ENCODE results near the gene CPVL. TPM values are rescaled to one million over a fixed set of nuclear protein-coding genes. Genes with fewer than 3 reads are reported as not detected.

The CPVL gene
- total RNA-seq, 1 donor from 2014 or later: 0.86 TPM

DNA sequence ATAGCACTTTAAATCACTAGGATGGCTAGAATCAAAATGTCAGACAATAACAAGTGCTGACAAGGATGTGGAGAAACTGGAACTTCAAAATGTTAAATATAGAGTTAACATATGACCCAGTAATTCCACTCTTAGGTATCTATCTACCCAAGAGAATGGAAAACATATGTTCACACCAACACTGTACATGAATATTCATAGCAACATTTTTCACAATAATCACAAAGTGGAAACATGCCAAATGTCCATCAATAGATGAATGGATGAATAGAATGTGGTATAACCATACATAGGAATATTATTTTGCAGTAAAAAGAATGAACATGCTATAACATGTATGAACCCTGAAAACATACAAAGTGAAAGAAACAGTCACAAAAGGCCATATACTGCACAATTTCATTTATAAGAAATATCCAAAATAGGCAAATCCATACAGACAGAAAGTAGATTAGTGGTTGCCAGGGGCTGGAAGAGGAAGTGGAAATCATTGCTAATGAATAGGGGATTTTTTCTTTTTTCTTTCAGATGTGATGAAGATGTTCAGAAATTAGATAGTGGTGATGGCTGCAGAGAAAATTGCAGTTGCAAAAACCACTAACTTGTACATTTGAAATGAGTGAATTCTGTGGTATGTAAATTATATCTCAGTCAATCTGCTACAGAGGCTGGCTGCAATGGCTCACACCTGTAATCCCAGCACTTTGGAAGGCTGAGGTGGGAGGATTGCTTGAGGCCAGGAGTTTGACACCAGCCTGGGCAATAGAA lies 93.0 kb downstream of the CPVL start:
- intact Hi-C loops (cut with micrococcal nuclease): no loop called here

DNA sequence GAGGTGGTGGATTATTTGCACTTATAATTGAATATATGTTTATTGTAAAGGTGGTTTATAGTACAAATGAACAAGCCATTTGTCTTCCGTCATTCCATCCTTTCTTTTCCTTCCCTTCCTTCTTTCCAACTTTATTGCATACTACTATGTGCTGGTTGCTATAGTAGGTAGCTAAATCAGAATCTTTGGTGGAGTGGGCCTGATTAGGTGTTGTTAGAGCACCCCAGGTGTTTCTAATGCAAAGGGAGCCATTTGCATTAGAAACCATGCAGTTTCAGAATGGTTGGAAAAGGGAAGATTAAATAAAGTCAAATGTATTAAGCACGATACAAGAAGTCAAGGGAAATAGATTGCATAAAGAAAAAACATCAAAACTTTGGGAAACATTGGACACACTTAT lies 99.4 kb downstream of the CPVL start:
- intact Hi-C loops (cut with micrococcal nuclease): no loop called here

DNA sequence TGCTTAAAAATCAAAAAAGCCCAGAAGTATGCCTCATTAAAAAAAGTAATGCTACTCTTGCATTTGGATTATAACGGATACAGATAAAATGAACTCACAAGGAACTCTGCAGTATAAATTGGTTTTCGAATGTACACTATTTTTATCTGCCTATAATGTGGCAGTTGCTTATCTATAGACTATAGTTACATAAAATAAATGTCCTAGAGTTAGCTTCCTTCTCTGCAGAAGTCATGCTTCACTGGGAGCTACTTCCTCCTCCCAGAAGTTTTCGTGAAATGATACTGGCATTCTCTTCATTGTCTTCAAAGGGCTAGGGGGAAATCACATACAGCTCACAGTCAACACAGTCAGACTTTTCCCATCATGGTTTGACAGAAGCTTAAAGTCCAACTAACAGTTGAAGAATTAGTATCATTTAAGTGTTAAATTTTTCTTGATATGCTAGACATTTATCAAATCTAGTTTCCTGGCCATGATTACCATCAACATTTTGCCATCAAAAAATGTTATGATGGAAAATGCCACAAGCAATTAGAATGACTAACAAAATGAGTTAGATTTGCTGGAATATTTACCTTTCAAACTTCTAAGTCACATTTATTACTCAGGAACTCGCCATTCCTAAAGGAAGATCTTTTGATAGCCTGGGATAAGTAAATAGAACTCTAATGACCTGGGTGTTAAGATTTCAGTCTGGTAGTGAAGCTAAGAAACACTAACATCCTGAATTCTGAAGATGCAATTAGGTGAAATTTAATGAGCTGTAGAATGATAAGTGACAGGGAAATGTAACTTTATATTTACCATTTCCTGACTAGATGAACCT lies 100.9 kb downstream of the CPVL start:
- intact Hi-C loops (cut with micrococcal nuclease): no loop called here

DNA sequence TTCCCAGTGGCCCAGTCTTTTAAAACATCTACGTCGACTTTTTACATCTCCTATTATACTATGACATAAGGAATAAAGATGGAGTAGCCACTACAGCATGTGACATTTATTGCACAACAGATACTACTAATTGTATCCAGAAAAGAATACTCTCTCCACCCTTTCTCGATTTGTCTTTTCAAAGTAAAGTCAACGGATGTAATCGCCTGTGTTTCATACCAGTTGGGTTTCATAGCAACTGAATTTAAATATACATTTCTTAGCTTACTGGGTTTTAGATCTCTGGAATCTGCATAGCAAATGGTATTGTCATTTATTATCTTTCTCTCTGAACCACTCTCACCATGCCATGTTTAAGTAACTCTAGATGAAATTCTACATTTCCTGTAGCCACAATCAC lies 101.8 kb downstream of the CPVL start:
- intact Hi-C loops (cut with micrococcal nuclease): no loop called here

DNA sequence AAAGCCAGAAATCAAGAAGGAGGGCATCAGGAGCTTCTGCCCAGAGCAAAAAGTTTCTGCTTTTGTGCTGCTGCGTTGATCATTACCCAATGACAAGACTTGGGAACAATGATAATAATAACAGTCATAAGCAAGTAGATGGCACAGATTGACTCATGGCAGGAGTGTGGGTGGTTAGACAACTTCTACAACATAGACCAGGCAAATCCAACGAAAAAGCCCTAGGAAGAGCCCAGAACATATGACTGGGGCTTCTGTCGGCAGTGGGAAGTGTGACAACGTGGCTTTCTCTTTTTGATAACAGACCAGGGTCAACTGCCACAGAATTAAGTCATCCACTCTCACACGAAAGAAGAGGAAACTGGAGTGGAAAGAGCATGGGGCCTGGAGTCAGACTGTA lies 102.8 kb downstream of the CPVL start:
- intact Hi-C loops (cut with micrococcal nuclease): no loop called here

DNA sequence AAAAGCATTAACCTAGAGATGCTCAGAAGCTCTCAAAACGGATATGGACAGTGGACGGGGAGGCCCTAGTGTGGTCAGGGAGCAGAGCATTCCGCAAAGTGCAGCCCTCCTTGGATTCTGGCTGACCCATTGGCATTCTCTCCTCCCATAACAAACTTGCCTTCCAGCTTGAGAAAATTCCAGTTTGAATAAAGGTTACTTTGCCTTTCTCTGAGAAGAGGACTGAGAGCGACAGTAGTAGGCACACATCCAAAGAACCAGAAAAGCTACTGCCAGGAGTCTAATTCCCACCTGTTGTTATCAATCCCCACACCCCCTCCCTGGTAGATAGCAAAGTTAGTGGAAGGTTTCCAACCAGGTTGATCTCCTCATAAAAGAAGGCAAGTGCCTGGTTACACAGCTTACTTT lies 103.5 kb downstream of the CPVL start:
- intact Hi-C loops (cut with micrococcal nuclease): no loop called here

DNA sequence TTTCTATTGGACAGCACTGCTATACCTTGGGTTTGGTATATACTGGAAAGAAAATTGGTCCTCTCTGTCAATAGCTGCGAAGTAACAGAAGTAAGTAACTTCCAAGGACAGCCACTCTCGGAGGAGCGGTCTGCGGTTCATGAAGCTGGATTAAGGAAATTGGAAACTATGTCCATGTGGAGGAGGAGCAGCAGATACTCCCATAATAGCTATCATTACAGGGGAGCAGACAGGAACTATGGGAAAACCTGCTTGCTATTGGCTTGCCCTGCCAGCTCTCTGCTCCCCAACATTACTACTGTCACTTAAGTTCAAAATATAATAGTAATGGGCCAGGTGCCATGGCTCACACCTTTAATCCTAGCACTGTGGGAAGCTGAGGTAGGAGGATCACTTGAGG lies 104.3 kb downstream of the CPVL start:
- intact Hi-C loops (cut with micrococcal nuclease): no loop called here

DNA sequence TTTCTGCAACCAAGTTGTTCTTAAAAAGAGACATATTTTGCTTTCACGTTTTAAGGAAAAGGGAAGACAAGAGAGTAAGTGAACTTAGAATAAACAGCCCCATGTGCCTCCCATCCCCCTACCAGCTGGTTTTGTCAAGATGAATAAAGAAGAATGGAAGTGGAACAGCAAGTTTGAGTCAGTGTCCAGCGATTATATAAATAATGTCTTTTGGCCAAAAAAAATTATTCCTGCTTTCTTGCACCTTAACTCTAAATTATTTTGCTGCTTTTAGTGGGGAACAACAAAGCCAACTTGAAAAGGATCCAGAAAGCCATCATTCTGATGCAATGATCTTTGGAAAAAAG lies 105.8 kb downstream of the CPVL start:
- intact Hi-C loops (cut with micrococcal nuclease): no loop called here

DNA sequence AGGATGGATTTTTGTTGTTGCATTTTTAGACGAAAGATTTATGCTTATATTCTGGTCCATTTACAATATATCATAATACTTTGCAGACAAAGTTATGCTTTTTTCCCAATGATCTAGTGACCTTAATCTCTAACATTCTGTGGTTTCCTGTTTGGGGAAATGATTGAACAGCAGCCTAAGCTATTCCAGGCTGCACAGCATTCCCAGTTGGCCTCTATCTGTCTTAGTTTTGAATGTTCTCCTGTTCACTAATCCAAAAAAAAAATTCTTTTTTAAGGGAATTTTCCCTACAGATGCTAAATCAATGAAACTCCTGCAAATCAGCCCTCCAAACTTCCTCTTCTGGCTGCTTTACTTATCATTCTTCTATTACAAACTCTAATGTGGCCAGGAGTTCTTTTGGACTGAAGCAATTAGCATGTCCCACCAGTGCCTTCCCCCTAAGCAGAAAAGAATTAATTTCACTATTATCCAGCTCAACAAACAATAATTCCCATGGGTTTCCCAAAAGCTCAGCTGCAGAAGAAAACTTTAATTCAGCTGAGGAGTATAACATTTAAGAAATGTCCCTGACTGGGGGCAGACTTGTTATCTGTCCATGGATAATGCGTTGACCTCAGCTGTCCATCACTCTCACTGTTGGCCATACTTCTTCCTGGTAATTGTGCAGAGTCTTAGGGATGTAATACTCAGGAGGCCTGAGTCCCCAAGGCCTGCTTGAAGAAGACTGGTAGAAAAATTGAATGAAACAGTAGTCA lies 106.3 kb downstream of the CPVL start:
- intact Hi-C loops (cut with micrococcal nuclease): loop anchor here (5.0 kb wide), 3 partner anchors 47 to 83 kb away; partner anchors contain the start of gene TRIL

DNA sequence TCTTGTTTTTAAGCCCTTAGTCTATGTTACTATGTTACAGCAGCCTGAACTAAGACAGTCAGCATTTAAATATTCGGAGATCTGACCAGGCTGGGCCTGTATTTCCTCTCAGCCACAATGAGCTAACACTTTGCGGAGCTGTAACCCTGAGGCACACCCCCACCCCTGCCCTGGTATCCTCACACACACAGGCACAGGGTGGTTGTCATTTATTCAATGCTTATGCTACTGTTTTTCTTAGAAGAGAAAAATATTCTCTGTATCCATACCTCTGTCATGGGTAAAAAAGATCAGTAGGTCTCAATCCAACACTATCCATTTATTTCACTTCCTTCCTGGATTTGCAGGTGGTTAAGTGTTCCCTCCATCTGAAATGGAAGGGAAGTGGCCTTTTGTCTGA lies 107.9 kb downstream of the CPVL start:
- intact Hi-C loops (cut with micrococcal nuclease): loop anchor here (5.0 kb wide), 3 partner anchors 49 to 81 kb away; partner anchors contain the start of gene TRIL

DNA sequence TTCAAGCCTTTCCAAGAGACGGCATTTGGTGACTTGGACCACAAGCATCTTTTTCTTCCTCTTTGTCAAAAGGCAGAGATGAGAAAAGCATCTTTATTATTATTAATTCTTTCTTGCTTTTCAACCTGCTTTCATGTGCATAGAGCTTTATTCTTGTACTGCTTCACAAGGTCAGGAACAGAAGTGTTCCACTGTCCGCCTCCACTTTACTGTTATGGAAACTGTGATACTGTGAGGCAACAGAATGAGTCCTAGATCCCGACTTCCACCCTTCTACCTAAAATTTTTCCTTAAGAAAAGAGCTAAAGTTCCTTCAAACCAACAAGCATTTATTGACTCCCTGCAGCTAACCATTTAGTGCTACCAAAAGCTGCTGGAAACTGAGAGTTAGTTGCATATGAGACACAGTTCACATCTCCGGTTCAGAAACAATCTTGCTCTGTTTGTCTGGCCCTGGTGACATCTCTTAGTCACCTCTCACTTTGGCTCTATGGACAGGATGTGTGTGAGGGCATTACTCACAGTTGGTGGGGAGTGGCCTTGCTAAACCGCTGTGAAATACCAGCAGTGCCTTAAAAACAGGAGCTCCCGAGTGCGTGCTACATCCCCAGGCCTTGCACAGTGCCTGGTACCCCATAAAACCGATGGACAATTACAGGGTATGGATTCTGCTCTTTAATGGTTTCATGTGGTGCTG lies 111.1 kb downstream of the CPVL start:
- intact Hi-C loops (cut with micrococcal nuclease): loop anchor here (5.0 kb wide), 3 partner anchors 52 to 78 kb away; partner anchors contain the start of gene TRIL

DNA sequence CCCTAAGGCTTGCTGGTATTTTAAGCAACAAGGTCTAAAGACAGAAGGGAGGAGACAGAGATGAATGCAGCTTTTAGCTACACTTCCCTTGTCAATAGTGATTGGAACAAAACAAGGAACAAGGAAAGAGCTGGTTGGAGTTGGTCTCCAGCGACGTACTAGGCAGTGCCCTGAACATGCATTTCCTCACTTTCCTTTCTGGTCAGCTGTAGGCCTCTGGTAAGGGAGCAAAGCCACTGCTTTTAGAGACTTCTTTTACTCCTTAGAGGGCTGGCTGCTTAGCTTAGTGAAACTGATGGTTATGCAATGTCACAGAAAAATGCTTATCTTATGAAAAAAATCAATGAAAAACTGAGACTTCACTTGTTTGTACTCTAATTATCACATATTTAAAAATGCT lies 112.8 kb downstream of the CPVL start:
- intact Hi-C loops (cut with micrococcal nuclease): no loop called here

DNA sequence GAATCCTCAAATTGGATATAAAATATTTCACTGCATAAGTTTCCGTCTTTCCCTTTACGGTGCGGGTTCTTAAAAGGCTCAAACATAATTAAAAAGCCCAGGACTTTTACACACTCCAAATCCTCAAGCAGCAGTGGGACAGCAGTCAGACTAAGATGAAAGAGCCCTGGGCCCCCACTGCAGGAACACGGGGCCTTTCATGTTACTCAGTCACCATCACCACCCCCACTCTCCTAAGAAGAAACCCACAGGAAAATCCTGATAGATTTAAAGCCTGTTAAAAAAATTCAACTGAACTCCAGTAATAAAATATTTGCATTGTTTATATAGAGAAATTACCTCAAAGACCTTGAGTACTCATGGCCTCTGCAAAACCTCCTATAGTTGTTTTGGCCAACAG lies 114.2 kb downstream of the CPVL start:
- intact Hi-C loops (cut with micrococcal nuclease): no loop called here

DNA sequence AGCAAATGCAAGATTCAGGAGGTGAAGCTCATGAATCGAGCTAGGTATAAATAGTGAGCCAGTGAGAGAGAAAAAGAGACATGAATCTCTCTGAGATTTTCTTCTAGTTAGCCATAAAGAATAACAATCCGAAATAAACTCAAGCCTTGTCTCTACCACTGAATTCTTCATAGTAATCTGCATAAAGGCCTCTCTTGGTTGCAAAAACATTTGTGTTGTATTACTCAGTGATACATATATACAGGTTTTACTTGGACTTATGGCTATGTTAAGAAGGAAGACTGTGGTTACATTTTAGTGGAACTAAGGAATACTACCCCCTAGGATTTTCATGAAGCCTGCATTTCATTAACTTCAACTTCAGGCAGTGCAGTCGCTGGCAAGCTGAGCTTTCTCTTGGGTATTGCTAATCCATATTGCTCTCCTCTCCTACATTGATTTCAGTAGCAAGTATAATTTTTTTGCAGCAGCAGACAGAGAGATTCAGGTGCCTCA lies 115.5 kb downstream of the CPVL start:
- intact Hi-C loops (cut with micrococcal nuclease): no loop called here

DNA sequence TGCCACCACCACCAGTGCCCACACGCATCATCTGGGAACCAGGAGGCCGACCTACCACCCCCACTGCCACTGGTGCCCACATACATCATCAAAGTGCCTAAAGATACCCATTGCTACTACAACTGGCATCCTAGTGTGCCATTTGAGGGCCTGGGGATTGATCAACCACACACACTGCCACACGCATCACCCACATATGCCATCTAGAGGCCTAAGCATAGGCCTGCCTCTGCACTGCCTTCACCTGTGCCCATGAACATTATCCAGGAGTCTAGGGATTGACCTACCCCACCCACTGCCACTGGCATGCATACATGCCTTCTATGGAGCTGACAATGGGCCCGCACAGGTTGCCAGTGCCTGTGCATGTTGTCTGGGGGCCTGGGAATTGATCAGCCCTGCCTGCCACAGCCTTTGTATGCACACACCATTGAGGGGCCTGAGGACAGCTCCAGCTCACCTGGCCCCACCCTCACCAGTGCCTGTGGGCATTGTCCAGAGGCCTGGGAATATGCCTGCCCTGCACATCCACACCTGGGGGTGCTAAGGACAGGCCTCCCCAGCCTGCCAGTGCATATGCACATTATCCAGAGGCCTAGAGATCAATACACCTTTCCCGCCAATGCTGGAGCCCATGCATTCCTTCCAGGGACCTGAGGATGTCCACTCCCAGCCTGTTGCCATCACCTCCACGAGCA lies 123.9 kb downstream of the CPVL start:
- intact Hi-C loops (cut with micrococcal nuclease): no loop called here

DNA sequence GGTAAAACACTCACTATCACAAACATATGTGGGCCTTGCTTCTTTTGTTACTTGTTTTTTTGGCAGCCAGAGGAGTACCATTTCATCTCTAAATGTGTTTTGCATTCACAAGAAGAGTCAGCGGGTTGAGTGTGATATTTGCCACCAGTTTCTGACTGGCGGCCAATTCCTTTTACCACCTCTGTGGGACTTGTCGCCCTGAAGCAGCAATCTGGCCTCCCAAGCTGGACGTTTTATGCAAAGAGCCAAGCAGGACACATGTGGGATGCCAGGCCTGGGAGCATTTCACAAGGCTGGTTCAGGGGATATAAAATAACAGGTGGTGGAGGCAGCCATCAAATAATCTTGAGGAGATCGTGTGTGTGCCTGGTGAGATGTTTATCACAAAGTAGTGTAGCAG lies 126.4 kb downstream of the CPVL start:
- intact Hi-C loops (cut with micrococcal nuclease): no loop called here

DNA sequence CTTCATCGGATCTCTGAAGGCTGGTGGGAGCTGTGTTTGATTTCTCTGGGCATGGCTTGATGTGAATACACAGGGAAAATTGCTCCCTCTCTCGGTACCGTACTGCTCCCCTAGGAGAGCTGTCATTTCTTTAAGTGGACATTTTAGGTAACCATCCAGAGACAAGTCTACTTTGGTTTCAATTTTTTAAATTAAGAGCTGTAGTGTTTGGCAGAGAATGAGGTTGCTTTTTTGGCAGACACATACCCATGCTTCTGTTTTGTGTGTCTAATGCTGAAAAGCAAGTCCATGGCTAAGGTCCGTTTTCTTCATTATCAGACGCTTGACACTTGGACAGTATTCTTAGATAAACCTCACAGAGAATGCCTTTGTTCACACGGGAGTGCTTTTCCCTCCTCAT lies 127.0 kb downstream of the CPVL start:
- intact Hi-C loops (cut with micrococcal nuclease): no loop called here

DNA sequence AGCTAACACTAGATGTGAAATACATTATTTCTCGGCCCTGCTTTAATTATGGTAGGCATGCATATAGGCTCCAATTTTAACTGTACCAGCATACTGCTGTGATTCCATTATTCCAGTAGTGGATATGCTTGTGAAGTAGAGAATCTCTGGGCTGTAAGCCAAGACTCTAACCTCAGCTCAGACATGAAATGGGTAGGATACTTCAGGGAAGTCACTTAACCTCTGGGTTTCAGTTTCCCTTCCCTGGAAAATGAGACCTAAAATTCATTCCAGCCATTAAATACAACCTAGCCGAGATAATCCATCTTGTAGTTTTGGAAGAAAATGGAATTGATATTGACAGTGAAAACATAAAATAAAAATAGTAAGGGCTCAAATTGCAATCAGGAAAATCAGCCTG lies 128.6 kb downstream of the CPVL start:
- intact Hi-C loops (cut with micrococcal nuclease): no loop called here

DNA sequence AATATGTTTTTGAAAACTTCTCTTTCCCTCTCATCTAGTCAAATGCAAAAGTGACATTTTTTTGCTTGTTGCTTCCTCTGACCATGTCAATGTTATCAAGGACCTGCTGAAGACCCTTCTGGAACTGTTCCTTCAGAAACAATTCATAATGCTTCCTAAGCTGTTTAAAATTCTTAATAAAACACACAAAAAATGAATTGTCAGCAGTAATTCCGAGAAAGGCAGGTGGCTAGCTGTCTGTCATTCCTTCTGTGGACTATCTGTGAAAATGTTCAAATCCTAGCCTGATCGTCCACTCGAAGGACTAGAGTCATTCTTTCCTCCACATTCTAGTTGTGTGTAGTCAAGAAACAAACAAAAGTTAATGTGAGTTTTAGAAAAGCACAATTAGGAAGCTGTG lies 131.6 kb downstream of the CPVL start:
- intact Hi-C loops (cut with micrococcal nuclease): no loop called here

DNA sequence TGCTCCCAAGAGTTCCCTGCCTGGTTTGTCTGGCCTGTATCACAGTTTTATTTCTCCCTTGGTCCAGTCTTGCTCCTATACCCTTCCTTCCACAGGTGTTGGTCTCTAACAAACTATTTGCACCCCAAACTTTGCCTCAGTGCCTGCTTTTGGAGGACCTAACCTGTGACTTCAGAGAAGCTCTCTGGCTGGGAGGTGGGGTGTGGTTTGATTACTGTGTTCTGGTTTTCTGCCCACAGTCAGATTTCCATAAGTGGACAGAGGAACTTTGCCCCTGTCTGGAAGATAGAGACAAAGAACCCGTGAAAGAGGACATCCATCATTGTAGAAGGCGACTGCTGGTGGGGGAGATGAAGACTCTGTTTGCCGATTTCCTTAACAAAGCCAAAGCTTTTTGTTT lies 132.4 kb downstream of the CPVL start:
- intact Hi-C loops (cut with micrococcal nuclease): no loop called here

All from T-helper 1 cell treated with Interleukin-12 subunit alpha and Interleukin-12 subunit beta and Interleukin-4 antibody, amounts not matched to agents 30 ng/mL and 1 ng/mL, for 36 hours (primary cell).